GM23338 (cell line): Measurements from ENCODE around the gene MOGAT2. TPM values are rescaled to one million over a fixed set of nuclear protein-coding genes. Genes with fewer than 3 reads are reported as not detected.

Experiments
- polyA plus RNA-seq: library from polyadenylated mRNA; unstranded; fragments of >200 nt; fragmentation: Nextera tagmentation; extraction: Ambion mirVana; gene quantifications from 2 replicates; pipeline ENCODE4 v1.2.1, GENCODE V29; 2016
- small RNA-seq: library from RNA; depleted of rRNA; stranded (forward); fragments of <200 nt; gene quantifications from one replicate; pipeline ENCODE3, GENCODE V24; 2014; ENCODE audit warnings: low replicate concordance
- total RNA-seq: library from RNA; depleted of rRNA; stranded (reverse); fragments of >200 nt; shearing (Covaris generic); gene quantifications from 2 replicates; pipeline ENCODE4 v1.2.3, GENCODE V29; 2014; rRNA removed

MOGAT2 gene
- total and polyA plus RNA-seq, 2 experiments from 2014 or later = not detected

Small RNA genes lying within 50 kb of the gene (small RNA-seq; reads per million reads assigned to genes)
- gene RN7SL786P = not detected

Other genes starting within 250 kb of the MOGAT2 start
- 3.3 and 4.9 TPM in 2 replicates for gene GDPD5, start 191.9 kb upstream of the MOGAT2 start, total RNA-seq
- 1.6 and 1.7 TPM in 2 replicates for gene GDPD5, start 191.9 kb upstream of the MOGAT2 start, polyA plus RNA-seq
- gene SERPINH1, start 155.6 kb upstream of the MOGAT2 start, total RNA-seq = 1,217 and 1,375 TPM in 2 replicates
- gene SERPINH1, start 155.6 kb upstream of the MOGAT2 start, polyA plus RNA-seq = 238 and 269 TPM in 2 replicates
- 0.50 and 1.2 TPM in 2 replicates for gene MAP6, start 48.8 kb upstream of the MOGAT2 start, total RNA-seq
- 0.16 and 0.31 TPM in 2 replicates for gene MAP6, start 48.8 kb upstream of the MOGAT2 start, polyA plus RNA-seq
- 1.6 and 2.6 TPM in 2 replicates for gene DGAT2, start 50.9 kb downstream of the MOGAT2 start, total RNA-seq
- 1.9 TPM in 2 replicates for gene DGAT2, start 50.9 kb downstream of the MOGAT2 start, polyA plus RNA-seq
- 11.4 and 15.3 TPM in 2 replicates for gene UVRAG, start 97.4 kb downstream of the MOGAT2 start, total RNA-seq
- 15.4 and 17.4 TPM in 2 replicates for gene UVRAG, start 97.4 kb downstream of the MOGAT2 start, polyA plus RNA-seq